NT2/D1 (cell line): ENCODE measurements around the gene GALC.

Experiments used
- SUZ12 ChIP-seq: IDR thresholded peaks from 2 replicates; pipeline ENCODE4 v1.6.1; 2011; ENCODE audit not compliant: insufficient read length, insufficient read depth; ENCODE audit errors: extremely low read depth
- YY1 ChIP-seq: IDR thresholded peaks from 2 replicates; pipeline ENCODE4 v1.6.1; 2011; ENCODE audit not compliant: insufficient read length, insufficient read depth
- ZNF274 ChIP-seq: IDR thresholded peaks from 2 replicates; pipeline ENCODE4 v1.6.1; 2011; ENCODE audit warnings: mild to moderate bottlenecking, low read depth, low read length

- TF ChIP-seq ZNF274 = no peak
- no peak for TF ChIP-seq SUZ12
- no peak for TF ChIP-seq YY1
These were observed 37.9 kb upstream of the GALC start for GRCh38 chr14:88030892-88031291.
